A549 (cell line): Measurements from ENCODE around the gene RAB38. TPM values are rescaled to one million over a fixed set of nuclear protein-coding genes. Genes with fewer than 3 reads are reported as not detected.

Experiments used
- ATAC-seq, 2 experiments: fragments of 200-7000 bp in 1 of 2; fragments of >200 bp in 1 of 2; cut with Nextera tagmentation in 1 of 2; cut with Tn5 transposase in 1 of 2; 3 replicates each; pipeline versions ENCODE4 v1.8.0 to v1.9.1; 2018 to 2020; ENCODE audit warnings: mild to moderate bottlenecking in 1 of 2, moderate library complexity in 1 of 2
- CTCF ChIA-PET: fragments of 300-600 bp; sonication (Branson Sonifier 250); formaldehyde crosslinking; extraction: SDS; loops from one replicate; lab custom pipeline; 2021; ENCODE audit warnings: antibody characterized with exemption, inconsistent platforms; lab: Yijun Ruan, JAX
- POLR2A ChIA-PET: fragments of 350-600 bp; formaldehyde crosslinking; extraction: SDS; loops from one replicate; lab custom pipeline; 2021; ENCODE audit warnings: antibody characterized with exemption, inconsistent platforms; lab: Yijun Ruan, JAX
- DNase-seq, 2 experiments: peaks; one replicate each; pipeline versions ENCODE4 v3.0.0 to v3.0.0-alpha.2; 2011 to 2016; ENCODE audit warnings: low read depth in 1 of 2, low spot score in 1 of 2
- FAIRE-seq: peaks from 2 replicates; lab custom pipeline; 2011; peaks lifted over from hg19 to GRCh38; lab: Jason Lieb, UNC
- H3K27ac ChIP-seq, 2 experiments: fragments of >200 bp; sonication (Bioruptor Twin); formaldehyde crosslinking; 3 replicates each; pipeline ENCODE4 v1.5.1; 2016 to 2017
- H3K4me1 ChIP-seq: fragments of >200 bp; sonication (Bioruptor Twin); formaldehyde crosslinking; 3 replicates; pipeline ENCODE4 v1.6.1; 2016
- H3K4me2 ChIP-seq: fragments of >200 bp; sonication (Bioruptor Twin); formaldehyde crosslinking; 3 replicates; pipeline ENCODE4 v1.6.1; 2016
- H3K4me3 ChIP-seq: fragments of >200 bp; sonication (Bioruptor Twin); formaldehyde crosslinking; 3 replicates; pipeline ENCODE4 v1.5.1; 2016
- H3K9me3 ChIP-seq: fragments of >200 bp; sonication (Bioruptor Twin); formaldehyde crosslinking; 3 replicates; pipeline ENCODE4 v1.6.1; 2016
- CHD2 ChIP-seq: fragments of 150-350 bp; IDR thresholded peaks from 2 replicates; pipeline ENCODE4 v1.6.1; 2014; ENCODE audit warnings: low read length; ENCODE audit not compliant: partially characterized antibody
- EHF ChIP-seq: fragments of 250-450 bp; sonication (Bioruptor Pico); IDR thresholded peaks from 2 replicates; pipeline ENCODE4 v1.5.0; 2020; ENCODE audit warnings: mild to moderate bottlenecking
- EHMT2 ChIP-seq: fragments of 200-600 bp; sonication (generic); IDR thresholded peaks from 2 replicates; pipeline ENCODE4 v1.6.1; 2016; ENCODE audit warnings: antibody characterized with exemption, low read depth, mild to moderate bottlenecking, moderate library complexity
- EP300 ChIP-seq, 2 experiments: fragments of >200 bp; sonication (Bioruptor Twin); formaldehyde crosslinking; IDR thresholded peaks; 2 replicates in 1 of 2; 3 replicates in 1 of 2; pipeline ENCODE4 v1.6.1; 2016 to 2017
- ESRRA ChIP-seq: fragments of 150-350 bp; IDR thresholded peaks from 2 replicates; pipeline ENCODE4 v1.6.1; 2014; ENCODE audit warnings: mild to moderate bottlenecking, low read length, borderline replicate concordance
- FOXS1 ChIP-seq: fragments of 250-450 bp; sonication (Bioruptor Pico); IDR thresholded peaks from 2 replicates; pipeline ENCODE4 v1.5.0; 2020; ENCODE audit warnings: mild to moderate bottlenecking, moderate library complexity
- GATA3 ChIP-seq: IDR thresholded peaks from 2 replicates; pipeline ENCODE4 v1.6.1; 2012; ENCODE audit warnings: borderline replicate concordance
- HEYL ChIP-seq: fragments of 250-450 bp; sonication (Bioruptor Pico); IDR thresholded peaks from 2 replicates; pipeline ENCODE4 v1.8.0; 2021; ENCODE audit warnings: mild to moderate bottlenecking, moderate library complexity
- HOXA7 ChIP-seq: fragments of 250-450 bp; sonication (Bioruptor Pico); IDR thresholded peaks from 2 replicates; pipeline ENCODE4 v1.5.0; 2020; ENCODE audit warnings: mild to moderate bottlenecking, moderate library complexity
- HOXB5 ChIP-seq: fragments of 250-450 bp; sonication (Bioruptor Pico); IDR thresholded peaks from 2 replicates; pipeline ENCODE4 v1.5.0; 2020; ENCODE audit warnings: mild to moderate bottlenecking, moderate library complexity
- JUN ChIP-seq, 2 experiments: fragments of >200 bp; sonication (Bioruptor Twin); formaldehyde crosslinking; IDR thresholded peaks; 2 replicates in 1 of 2; 3 replicates in 1 of 2; pipeline ENCODE4 v1.6.1; 2016 to 2017
- JUNB ChIP-seq: fragments of >200 bp; sonication (Bioruptor Twin); formaldehyde crosslinking; IDR thresholded peaks from 2 replicates; pipeline ENCODE4 v1.6.1; 2016
- KDM5A ChIP-seq: fragments of 200-600 bp; sonication (generic); IDR thresholded peaks from 2 replicates; pipeline ENCODE4 v1.6.1; 2016; ENCODE audit warnings: antibody characterized with exemption, mild to moderate bottlenecking
- NR3C1 ChIP-seq: fragments of >200 bp; sonication (Bioruptor Twin); formaldehyde crosslinking; IDR thresholded peaks from 3 replicates; pipeline ENCODE4 v1.6.1; 2017
- POLR2A ChIP-seq: IDR thresholded peaks from 2 replicates; pipeline ENCODE4 v1.6.1; 2012; ENCODE audit warnings: mild to moderate bottlenecking, low read length
- RCOR1 ChIP-seq: fragments of 150-350 bp; IDR thresholded peaks from 2 replicates; pipeline ENCODE4 v1.6.1; 2014; ENCODE audit warnings: antibody characterized with exemption, low read length, low read depth
- RFX5 ChIP-seq: fragments of 450-650 bp; IDR thresholded peaks from 2 replicates; pipeline ENCODE4 v1.7.1; 2014; ENCODE audit warnings: antibody characterized with exemption, mild to moderate bottlenecking, moderate library complexity
- ZC3H11A ChIP-seq: fragments of 450-650 bp; IDR thresholded peaks from 2 replicates; pipeline ENCODE4 v1.6.1; 2014; ENCODE audit warnings: antibody characterized with exemption, mild to moderate bottlenecking
- ZSCAN20 ChIP-seq: fragments of 250-450 bp; sonication (Bioruptor Pico); IDR thresholded peaks from 2 replicates; pipeline ENCODE4 v1.8.0; 2022; ENCODE audit warnings: mild to moderate bottlenecking, moderate library complexity
- WGBS: methylation state at CpG from one replicate; pipeline ENCODE4 v1.1.6; 2017; ENCODE audit errors: missing lambda C conversion rate; 5-methylcytosine and 5-hydroxymethylcytosine counted together
- polyA plus RNA-seq, 4 experiments: library from polyadenylated mRNA; depleted of rRNA in 3 of 4; stranded (reverse); fragments of >200 nt; fragmentation: RNase III in 1 of 4; extraction: RNeasy Plus Mini Kit Qiagen cat#74134 plus additional on column Dnase treatment in 1 of 4; gene quantifications; 2 replicates in 3 of 4; 3 replicates in 1 of 4; pipeline ENCODE4 v1.2.3, GENCODE V29; 2011 to 2017
- TF ChIP-seq, protein P1 (sequence below): IDR thresholded peaks from 2 replicates; pipeline ENCODE4 v1.6.1; 2012
- TF ChIP-seq, protein P2 (sequence below): fragments of >200 bp; sonication (Bioruptor Twin); formaldehyde crosslinking; IDR thresholded peaks from 3 replicates; pipeline ENCODE4 v1.6.1; 2016
- TF ChIP-seq, protein P3 (sequence below): IDR thresholded peaks from 2 replicates; pipeline ENCODE4 v1.6.1; 2012; ENCODE audit warnings: low read depth, borderline replicate concordance
- TF ChIP-seq, protein P4 (sequence below): fragments of >200 bp; sonication (Bioruptor Twin); formaldehyde crosslinking; IDR thresholded peaks from 2 replicates; pipeline ENCODE4 v1.6.1; 2016
- TF ChIP-seq, protein P5 (sequence below): fragments of 250-450 bp; sonication (Bioruptor Pico); IDR thresholded peaks from 2 replicates; pipeline ENCODE4 v1.5.0; 2021; ENCODE audit warnings: mild to moderate bottlenecking, moderate library complexity, borderline replicate concordance

Gene RAB38
- polyA plus RNA-seq, 2 of the 4 experiments (the other 2 are of a cell fraction) = 0.59 to 1.6 TPM

DNA sequence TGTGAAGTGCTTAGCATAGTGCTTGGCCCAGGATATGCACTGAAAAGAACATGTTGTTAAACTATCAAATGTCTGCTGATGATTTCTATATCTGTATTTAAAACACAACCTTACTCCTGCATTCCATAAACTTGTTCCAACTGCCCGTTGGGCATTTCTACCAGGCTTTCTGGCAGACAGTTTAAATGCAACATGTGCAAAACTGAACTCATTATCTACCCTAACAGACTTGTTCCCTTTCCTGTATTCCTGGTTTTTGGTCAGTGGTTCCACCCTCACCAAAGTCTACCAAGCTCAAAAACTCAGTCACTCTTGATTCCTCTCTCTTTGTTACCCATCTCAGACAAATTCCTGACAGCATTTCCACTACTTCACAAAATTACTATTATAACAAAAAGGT, 6.5 kb upstream of the RAB38 start:
- DNase-seq (no peak), ATAC-seq (no peak), FAIRE-seq (no peak)
- Histone ChIP-seq H3K4me2 (no peak overlapping the region), H3K4me3 (no peak overlapping the region), H3K27ac (no peak overlapping the region), H3K4me1 (0 out of 3 replicates have a peak, but pooled peaks cover 11% of the 10 kb centered on the region), H3K9me3 (no peaks in the 10 kb centered on the region)
- ChIA-PET POLR2A (no interaction called here), CTCF (interaction anchor here (0.6 kb wide), 2 partner anchors 512 to 1214 kb away, joined by 3 to 4 read pairs; no protein-coding TSS in a partner anchor)
- whole genome bisulfite sequencing = 18% methylated on average over 1 of the region's 1 CpG
- no peak for TF ChIP-seq CHD2
- no peak for TF ChIP-seq GATA3
- TF ChIP-seq, protein P1, sequence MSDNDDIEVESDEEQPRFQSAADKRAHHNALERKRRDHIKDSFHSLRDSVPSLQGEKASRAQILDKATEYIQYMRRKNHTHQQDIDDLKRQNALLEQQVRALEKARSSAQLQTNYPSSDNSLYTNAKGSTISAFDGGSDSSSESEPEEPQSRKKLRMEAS = no peak
- TF ChIP-seq POLR2A = no peak
- TF ChIP-seq, protein P2, sequence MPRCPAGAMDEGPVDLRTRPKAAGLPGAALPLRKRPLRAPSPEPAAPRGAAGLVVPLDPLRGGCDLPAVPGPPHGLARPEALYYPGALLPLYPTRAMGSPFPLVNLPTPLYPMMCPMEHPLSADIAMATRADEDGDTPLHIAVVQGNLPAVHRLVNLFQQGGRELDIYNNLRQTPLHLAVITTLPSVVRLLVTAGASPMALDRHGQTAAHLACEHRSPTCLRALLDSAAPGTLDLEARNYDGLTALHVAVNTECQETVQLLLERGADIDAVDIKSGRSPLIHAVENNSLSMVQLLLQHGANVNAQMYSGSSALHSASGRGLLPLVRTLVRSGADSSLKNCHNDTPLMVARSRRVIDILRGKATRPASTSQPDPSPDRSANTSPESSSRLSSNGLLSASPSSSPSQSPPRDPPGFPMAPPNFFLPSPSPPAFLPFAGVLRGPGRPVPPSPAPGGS = no peak
- TF ChIP-seq, protein P3, sequence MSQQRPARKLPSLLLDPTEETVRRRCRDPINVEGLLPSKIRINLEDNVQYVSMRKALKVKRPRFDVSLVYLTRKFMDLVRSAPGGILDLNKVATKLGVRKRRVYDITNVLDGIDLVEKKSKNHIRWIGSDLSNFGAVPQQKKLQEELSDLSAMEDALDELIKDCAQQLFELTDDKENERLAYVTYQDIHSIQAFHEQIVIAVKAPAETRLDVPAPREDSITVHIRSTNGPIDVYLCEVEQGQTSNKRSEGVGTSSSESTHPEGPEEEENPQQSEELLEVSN = no peak
- TF ChIP-seq HEYL (CRISPR knock-in tag) = no peak
- no peak for TF ChIP-seq NR3C1
- no peak for TF ChIP-seq RCOR1
- no peak for TF ChIP-seq KDM5A
- TF ChIP-seq ZC3H11A = no peak
- TF ChIP-seq JUNB = no peak
- no peak for TF ChIP-seq EP300 (IDR thresholded peaks at IDR 0.05)
- TF ChIP-seq FOXS1 (CRISPR knock-in tag) = no peak
- no peak for TF ChIP-seq ZSCAN20

DNA sequence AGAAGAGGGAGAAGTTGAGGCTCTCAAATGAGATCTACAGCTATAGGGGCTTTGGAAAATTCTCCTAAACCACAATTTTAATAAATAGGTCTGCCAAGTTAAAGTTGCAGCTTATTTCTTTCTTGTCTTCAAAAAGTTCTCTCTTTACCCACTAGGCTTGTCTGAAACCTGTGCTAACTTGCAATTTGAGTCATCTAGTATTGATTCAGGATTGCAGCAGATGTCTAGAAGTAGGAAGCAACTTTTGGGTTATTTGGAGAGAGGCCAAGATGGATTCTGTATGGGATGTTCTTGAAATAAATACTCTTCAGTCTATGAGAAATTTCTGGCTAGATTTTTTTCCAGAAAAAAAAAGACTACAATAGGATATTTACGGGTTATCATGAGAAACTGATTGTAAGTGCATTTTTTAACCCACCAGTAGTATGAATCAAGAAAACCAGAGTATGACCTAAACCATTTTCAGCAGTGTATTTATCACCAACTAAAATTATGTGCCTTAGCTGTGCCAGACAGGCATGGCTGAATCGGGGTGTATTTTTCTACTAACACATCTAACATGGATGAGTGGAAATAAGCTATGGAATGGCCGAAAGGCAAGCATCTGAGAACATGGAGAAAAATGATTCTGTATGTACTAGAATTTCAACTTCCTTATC, 4.9 kb upstream of the RAB38 start:
- no peak overlapping the region for H3K27ac ChIP-seq
- no peak for ATAC-seq
- H3K4me3 ChIP-seq = no peak overlapping the region
- TF ChIP-seq HOXA7 (CRISPR knock-in tag) (no peak), EHF (no peak), HOXB5 (no peak), POLR2A (no peak), GATA3 (no peak), ESRRA (no peak), KDM5A (no peak), RFX5 (no peak), CHD2 (no peak), FOXS1 (CRISPR knock-in tag) (no peak), JUN (IDR thresholded peaks at IDR 0.05) (no peak), EHMT2 (no peak)
- TF ChIP-seq, protein P4, sequence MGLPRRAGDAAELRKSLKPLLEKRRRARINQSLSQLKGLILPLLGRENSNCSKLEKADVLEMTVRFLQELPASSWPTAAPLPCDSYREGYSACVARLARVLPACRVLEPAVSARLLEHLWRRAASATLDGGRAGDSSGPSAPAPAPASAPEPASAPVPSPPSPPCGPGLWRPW = no peak
- TF ChIP-seq, protein P3 = no peak
- TF ChIP-seq, protein P5, sequence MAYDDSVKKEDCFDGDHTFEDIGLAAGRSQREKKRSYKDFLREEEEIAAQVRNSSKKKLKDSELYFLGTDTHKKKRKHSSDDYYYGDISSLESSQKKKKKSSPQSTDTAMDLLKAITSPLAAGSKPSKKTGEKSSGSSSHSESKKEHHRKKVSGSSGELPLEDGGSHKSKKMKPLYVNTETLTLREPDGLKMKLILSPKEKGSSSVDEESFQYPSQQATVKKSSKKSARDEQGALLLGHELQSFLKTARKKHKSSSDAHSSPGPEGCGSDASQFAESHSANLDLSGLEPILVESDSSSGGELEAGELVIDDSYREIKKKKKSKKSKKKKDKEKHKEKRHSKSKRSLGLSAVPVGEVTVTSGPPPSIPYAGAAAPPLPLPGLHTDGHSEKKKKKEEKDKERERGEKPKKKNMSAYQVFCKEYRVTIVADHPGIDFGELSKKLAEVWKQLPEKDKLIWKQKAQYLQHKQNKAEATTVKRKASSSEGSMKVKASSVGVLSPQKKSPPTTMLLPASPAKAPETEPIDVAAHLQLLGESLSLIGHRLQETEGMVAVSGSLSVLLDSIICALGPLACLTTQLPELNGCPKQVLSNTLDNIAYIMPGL = no peak
- TF ChIP-seq, all 56 proteins: peak for 0
- POLR2A ChIA-PET = no interaction called here
- Histone ChIP-seq H3K9me3 (no peaks in the 10 kb centered on the region), H3K4me1 (0 out of 3 replicates have a peak, but pooled peaks cover 11% of the 10 kb centered on the region), H3K4me2 (no peak overlapping the region)
- CTCF ChIA-PET = interaction anchor here (2.5 kb wide), 1 partner anchor 76 kb away, joined by 6 read pairs; no protein-coding TSS in a partner anchor
- FAIRE-seq = no peak
- DNase-seq = no peak
- 26% methylated on average over 3 of the region's 3 CpGs for WGBS
